Thoracic aorta (tissue), 2 donors: ENCODE data around the gene ART1. TPM values are rescaled to one million over a fixed set of nuclear protein-coding genes. Genes with fewer than 3 reads are reported as not detected.
A peak's percentile ranks its signal among the peaks of the same experiment; 100 is the strongest.
"Not testable (repeated sequence)": the region's sequence is repeated elsewhere in the genome, so short reads cannot be mapped to it uniquely, and the experiment has no call there.

Source experiments
- ATAC-seq: fragments of 150-250 bp; one replicate; pipeline ENCODE4 v1.8.0; 2017; ENCODE audit warnings: low read depth; ENCODE audit not compliant: insufficient number of reproducible peaks, low FRiP score
- DNase-seq: peaks from one replicate; pipeline ENCODE4 v3.0.0-alpha.2; 2020; ENCODE audit warnings: low spot score
- H3K27ac ChIP-seq, 2 donors: fragments of 200-600 bp; sonication (generic); 1 replicate in 1 of 2; 2 replicates in 1 of 2; pipeline ENCODE4 v1.5.1; 2016; ENCODE audit warnings: mild to moderate bottlenecking in 2 of 2, moderate library complexity in 2 of 2
- H3K27me3 ChIP-seq: fragments of 200-600 bp; sonication (generic); replicated peaks from 2 replicates; pipeline ENCODE4 v1.6.0; 2016; ENCODE audit warnings: mild to moderate bottlenecking; ENCODE audit not compliant: insufficient read depth
- H3K36me3 ChIP-seq: fragments of 200-600 bp; sonication (generic); one replicate; pipeline ENCODE4 v1.5.1; 2016
- H3K4me1 ChIP-seq, 2 donors: fragments of 200-600 bp; sonication (generic); 1 replicate in 1 of 2; 2 replicates in 1 of 2; pipeline versions ENCODE4 v1.5.1 to v1.6.0; 2016; ENCODE audit warnings: low read depth in 2 of 2, mild to moderate bottlenecking in 1 of 2; ENCODE audit not compliant: control insufficient read depth in 1 of 2
- H3K4me3 ChIP-seq: fragments of 200-600 bp; sonication (generic); 2 replicates; pipeline ENCODE4 v1.5.1; 2016; ENCODE audit warnings: mild to moderate bottlenecking
- H3K9me3 ChIP-seq: fragments of 200-600 bp; sonication (generic); 2 replicates; pipeline ENCODE4 v1.5.1; 2016
- total RNA-seq, 2 donors: library from RNA; depleted of rRNA; stranded (reverse); fragments of >200 nt; gene quantifications; one replicate each; pipeline versions ENCODE4 v1.1.0 to v1.2.3, GENCODE V29; 2016
- TF ChIP-seq, protein P1 (sequence below): fragments of 200-600 bp; sonication (generic); IDR thresholded peaks from one replicate; pipeline ENCODE4 v1.5.1; 2019; ENCODE audit warnings: antibody characterized with exemption

The ART1 gene
- total RNA-seq, 2 donors from 2014 or later, result not detected

DNA sequence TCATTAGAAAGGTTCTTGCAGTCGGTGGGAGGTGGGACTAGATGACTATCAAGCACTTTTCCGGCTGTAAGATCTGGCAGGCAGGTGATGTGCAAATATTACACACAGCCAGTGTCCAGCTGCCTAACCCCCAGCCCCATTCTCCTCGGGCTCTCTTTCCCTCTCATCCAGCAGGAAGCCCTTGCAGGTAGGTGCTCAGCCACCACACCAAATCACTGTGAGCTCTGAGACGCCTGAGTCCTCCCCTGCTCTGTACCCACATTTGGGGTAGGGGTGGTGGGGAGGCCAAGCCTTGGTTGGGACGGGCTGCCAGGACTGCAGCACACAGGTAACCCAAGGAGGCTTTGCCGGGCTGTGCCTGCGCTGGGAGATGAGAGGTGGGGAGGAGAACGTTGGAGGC lies 3.7 kb upstream of the ART1 start:
- ATAC-seq (no peak), DNase-seq (no peak)
- Histone ChIP-seq H3K4me3 (no peak overlapping the region), H3K4me1 (peaks cover 8 to 22% of the 10 kb centered on the region in 2 donors), H3K27ac (no peak overlapping the region), H3K9me3 (no peaks in the 10 kb centered on the region), H3K27me3 (no peaks in the 10 kb centered on the region), H3K36me3 (no peaks in the 10 kb centered on the region)
- TF ChIP-seq, protein P1, sequence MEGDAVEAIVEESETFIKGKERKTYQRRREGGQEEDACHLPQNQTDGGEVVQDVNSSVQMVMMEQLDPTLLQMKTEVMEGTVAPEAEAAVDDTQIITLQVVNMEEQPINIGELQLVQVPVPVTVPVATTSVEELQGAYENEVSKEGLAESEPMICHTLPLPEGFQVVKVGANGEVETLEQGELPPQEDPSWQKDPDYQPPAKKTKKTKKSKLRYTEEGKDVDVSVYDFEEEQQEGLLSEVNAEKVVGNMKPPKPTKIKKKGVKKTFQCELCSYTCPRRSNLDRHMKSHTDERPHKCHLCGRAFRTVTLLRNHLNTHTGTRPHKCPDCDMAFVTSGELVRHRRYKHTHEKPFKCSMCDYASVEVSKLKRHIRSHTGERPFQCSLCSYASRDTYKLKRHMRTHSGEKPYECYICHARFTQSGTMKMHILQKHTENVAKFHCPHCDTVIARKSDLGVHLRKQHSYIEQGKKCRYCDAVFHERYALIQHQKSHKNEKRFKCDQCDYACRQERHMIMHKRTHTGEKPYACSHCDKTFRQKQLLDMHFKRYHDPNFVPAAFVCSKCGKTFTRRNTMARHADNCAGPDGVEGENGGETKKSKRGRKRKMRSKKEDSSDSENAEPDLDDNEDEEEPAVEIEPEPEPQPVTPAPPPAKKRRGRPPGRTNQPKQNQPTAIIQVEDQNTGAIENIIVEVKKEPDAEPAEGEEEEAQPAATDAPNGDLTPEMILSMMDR, result no peak

DNA sequence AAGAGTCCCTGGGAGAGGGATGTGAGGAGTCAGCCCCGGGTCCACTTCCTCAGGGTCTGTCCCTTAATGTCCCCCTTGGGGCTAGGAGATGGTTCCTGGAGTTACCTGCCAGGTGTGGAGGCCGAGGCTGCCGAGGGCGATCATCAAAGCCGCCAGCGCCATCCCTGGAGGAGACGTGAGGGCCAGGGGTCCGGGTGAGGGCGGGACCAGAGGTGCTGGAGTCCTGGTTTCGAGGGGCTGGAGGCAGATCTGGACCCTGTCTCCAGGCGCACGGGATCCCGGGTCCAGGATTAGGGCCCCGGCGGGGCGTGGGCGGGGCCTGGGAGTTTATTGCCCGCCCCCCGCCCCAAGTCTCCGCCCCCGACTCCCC lies 3.2 kb upstream of the ART1 start, which contains the start of gene ART5:
Gene ART5 (minus strand): TSS at position 292 of the 370 bp plus-strand sequence. CDS start 130 bp downstream, at position 162.
- peaks cover 8 to 22% of the 10 kb centered on the region in 2 donors for H3K4me1 ChIP-seq
- H3K4me3 ChIP-seq, result peak within 1 kb of the TSS; percentile 79
- H3K9me3 ChIP-seq, result no peaks in the 10 kb centered on the region
- H3K36me3 ChIP-seq, result no peaks in the 10 kb centered on the region
- TF ChIP-seq, protein P1, result no peak
- no peaks in the 10 kb centered on the region for H3K27me3 ChIP-seq
- no peak for ATAC-seq
- no peak within 1 kb of the TSS for H3K27ac ChIP-seq
- DNase-seq, result no peak

DNA sequence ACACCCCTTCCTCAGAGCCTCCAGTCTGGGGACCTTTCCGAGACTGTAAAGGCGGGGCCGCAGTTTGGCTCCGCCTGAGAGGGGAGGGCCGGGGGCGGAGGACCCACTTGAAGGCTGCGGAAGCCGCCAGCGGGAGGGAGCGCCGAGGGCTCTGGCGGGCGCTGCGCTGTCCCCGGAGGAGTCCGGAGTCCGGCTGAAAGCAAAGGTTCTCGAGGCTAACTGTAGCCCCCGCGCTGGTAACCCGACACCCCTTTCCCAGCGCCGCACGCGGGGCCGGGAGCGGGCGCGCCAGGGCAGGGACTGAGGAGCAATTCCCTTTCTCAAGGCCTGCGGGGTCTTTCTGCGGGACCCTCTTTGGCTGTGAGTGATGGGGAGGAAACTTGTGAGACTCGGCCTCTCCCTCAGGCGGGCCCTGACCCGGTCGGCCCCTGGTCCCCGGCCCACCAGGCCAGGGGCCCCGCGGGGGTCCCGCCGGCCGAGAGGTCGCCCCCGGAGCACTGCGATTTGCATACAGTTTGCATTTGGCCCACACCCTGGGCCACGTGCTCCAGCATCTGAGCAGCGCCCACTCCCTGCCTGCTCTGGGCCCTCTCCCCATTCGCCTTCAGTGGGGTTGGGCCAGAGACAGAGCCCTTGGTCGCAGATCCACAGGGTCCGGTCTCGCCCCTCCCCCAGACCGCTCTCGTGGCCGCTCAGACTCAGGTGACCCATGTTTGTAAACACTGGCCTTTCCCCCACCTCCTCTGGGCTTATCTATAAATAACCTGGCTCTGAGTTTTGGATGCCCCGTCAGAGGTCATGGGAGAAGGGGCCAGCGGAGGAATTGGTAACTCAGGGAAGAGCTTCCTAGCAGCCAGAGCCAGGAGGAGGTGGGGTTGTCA lies 2.6 kb upstream of the ART1 start:
- peaks cover 8 to 22% of the 10 kb centered on the region in 2 donors for H3K4me1 ChIP-seq
- DNase-seq, result peak; percentile 21
- no peaks in the 10 kb centered on the region for H3K9me3 ChIP-seq
- no peak for ATAC-seq
- H3K4me3 ChIP-seq, result peak overlapping the region; percentile 79
- TF ChIP-seq, protein P1, result no peak
- no peak overlapping the region for H3K27ac ChIP-seq
- no peaks in the 10 kb centered on the region for H3K36me3 ChIP-seq
- no peaks in the 10 kb centered on the region for H3K27me3 ChIP-seq

DNA sequence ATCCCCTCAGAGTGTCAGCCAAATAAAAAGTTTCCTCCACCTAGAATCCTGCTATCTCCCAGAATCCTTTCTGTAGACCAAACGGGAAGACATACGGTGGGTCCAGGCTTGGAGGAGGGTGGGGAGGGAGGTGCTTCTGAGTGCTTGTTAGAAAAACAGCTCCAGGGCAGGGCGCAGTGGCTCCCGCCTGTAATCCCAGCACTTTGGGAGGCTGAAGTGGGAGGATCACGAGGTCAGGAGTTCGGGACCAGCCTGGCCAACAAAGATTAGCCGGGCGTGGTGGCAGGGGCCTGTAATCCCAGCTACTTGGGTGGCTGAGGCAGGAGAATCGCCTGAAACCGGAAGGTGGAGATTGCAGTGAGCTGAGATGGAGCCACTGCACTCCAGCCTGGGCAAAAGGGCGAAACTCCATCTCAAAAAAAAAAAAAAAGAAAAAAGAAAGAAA lies 1.8 kb upstream of the ART1 start:
- H3K4me3 ChIP-seq, result peak overlapping the region; percentile 79
- not testable (repeated sequence) for H3K36me3 ChIP-seq, ATAC-seq, H3K27ac ChIP-seq, H3K27me3 ChIP-seq, H3K9me3 ChIP-seq, DNase-seq
- peaks cover 8 to 22% of the 10 kb centered on the region in 2 donors for H3K4me1 ChIP-seq

DNA sequence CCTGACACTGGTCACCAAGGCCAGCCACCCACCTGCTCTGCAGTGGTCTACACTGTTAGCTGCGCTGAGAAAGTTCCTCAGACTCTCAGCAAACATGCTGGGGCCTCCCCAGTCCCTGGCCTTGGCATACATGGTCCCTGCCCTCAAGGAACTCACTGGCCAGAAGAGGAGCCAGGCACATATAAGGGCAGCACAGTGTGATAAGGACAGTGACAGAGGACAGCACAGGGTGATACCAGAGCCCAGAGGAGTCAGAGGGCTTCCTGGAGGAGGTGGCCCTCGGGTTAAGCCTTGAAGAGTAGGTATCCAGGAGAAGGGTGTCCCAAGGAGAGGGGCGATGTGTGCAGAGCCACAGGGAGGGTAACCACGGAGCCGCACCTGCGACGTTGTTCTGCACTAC lies 624 bp downstream of the ART1 start:
- H3K4me1 ChIP-seq, result peaks cover 8 to 22% of the 10 kb centered on the region in 2 donors
- H3K27ac ChIP-seq, result no peak overlapping the region
- no peaks in the 10 kb centered on the region for H3K27me3 ChIP-seq
- ATAC-seq (no peak), DNase-seq (no peak)
- no peaks in the 10 kb centered on the region for H3K9me3 ChIP-seq
- no peaks in the 10 kb centered on the region for H3K36me3 ChIP-seq
- H3K4me3 ChIP-seq, result no peak overlapping the region
- TF ChIP-seq, protein P1, result no peak

DNA sequence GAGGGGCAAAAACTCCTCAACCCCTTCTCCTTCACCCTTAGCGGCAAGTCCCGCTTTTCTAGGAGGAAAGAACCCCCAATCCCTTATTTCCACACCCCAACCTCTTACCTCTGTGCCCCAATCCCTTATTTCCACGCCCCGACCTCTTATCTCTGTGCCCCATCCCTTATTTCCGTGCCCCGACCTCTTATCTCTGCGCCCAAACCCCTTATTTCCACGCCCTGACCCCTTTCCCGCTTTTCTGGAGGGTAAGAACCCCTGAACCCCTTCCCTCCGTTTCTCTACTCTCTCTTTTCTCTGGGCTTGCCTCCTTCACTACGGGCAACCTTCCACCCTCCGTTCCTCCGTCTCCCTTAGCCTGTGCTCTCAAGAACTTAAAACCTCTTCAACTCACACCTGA lies 3.9 kb downstream of the ART1 start:
- H3K9me3 ChIP-seq, H3K27ac ChIP-seq, H3K27me3 ChIP-seq, H3K4me1 ChIP-seq, DNase-seq, H3K36me3 ChIP-seq, ATAC-seq, H3K4me3 ChIP-seq: not testable (repeated sequence)

DNA sequence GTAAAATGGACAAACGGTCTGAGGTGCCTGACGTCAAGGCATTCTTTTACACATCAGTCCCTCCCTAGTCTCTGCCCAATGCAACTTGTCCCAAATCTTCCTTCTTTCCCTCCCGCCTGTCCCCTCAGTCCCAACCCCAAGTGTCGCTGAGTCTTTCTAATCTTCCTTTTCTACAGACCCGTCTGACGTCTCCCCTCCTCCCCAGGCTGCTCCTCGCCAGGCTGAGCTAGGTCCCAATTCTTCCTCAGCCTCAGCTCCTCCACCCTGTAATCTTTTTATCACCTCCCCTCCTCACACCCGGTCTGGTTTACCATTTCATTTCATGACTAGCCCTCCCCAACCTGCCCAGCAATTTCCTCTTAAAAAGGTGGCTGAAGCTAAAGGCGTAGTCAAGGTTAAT lies 4.4 kb downstream of the ART1 start:
- not testable (repeated sequence) for H3K4me3 ChIP-seq, H3K36me3 ChIP-seq, H3K9me3 ChIP-seq, H3K4me1 ChIP-seq, ATAC-seq, H3K27me3 ChIP-seq, DNase-seq, H3K27ac ChIP-seq

DNA sequence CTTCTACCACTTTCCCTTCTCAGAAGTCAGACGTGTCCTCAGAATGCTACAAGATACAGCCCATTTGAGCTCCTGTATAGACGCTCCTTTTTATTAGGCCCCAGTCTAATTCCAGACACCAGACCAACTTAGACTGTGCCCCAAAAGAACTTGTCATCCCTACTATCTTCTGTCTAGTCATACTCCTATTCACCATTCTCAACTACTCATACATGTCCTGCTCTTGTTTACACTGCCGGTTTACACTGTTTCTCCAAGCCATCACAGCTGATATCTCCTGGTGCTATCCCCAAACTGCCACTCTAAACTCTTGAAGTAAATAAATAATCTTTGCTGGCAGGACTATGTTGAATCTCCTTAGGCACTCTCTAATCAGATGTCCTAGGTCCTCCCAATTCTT lies 7.6 kb downstream of the ART1 start:
- H3K27me3 ChIP-seq, ATAC-seq, H3K4me1 ChIP-seq, H3K36me3 ChIP-seq, H3K4me3 ChIP-seq, H3K9me3 ChIP-seq, DNase-seq, H3K27ac ChIP-seq: not testable (repeated sequence)
